Measurements from ENCODE around the gene SMAD1. TPM values are rescaled to one million over a fixed set of nuclear protein-coding genes. Genes with fewer than 3 reads are reported as not detected.

SMAD1 gene
- total RNA-seq, 1 donor from 2014 or later = 3.2 TPM

DNA sequence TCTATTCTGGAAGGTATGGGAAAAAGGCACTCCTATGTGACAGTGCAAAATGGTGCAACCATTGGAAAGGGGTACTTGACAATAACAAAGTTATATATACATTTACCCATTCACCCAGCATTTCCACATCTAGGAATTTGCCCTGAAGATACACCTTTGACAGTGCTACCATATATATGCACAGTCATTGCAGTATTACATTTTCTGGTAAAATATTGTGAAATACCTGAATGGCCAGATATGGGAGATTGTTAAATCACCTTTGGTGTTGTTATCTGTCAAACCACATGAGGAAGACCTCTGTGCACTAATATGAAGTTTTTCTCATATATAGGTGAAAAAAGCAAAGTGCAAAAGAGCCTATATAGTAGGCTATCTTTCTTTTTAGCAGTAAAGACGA is 53.5 kb downstream of the SMAD1 start:
- Mint-ChIP-seq H3K4me3 (no peak overlapping the region), H3K27me3 (ENCODE audit: insufficient read depth) (peaks cover 15% of the 10 kb centered on the region), H3K9me3 (no peaks in the 10 kb centered on the region), H3K4me1 (ENCODE audit: low read depth) (no peaks in the 10 kb centered on the region), H3K27ac (no peak overlapping the region), H3K36me3 (ENCODE audit: low read depth) (no peaks in the 10 kb centered on the region)
- intact Hi-C loops (cut with micrococcal nuclease) = no loop called here
- DNase-seq (ENCODE audit: low spot score) = no peak

DNA sequence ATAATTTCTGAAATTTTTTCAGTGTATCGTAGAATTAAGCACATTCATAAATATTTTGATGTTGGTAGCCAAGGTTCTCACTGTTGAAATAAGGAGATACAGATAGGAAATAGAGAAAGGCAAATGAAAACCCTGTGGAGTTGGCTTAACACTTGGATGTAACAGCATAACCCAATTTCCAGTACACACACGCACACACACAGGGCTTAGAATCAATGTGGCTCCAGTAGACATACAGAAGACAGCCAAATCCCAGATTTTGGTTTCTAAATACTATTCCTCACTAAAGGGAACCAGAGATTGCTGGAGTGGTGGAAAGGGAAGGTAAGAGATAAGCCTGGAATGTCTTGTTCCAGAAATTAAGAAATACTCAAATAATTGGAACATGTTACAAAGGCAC is 54.4 kb downstream of the SMAD1 start:
- no peak overlapping the region for H3K27ac Mint-ChIP-seq
- H3K9me3 Mint-ChIP-seq = no peaks in the 10 kb centered on the region
- no peaks in the 10 kb centered on the region for H3K36me3 Mint-ChIP-seq (ENCODE audit: low read depth)
- intact Hi-C loops (cut with micrococcal nuclease) = no loop called here
- H3K4me1 Mint-ChIP-seq (ENCODE audit: low read depth) = no peaks in the 10 kb centered on the region
- H3K4me3 Mint-ChIP-seq = no peak overlapping the region
- DNase-seq (ENCODE audit: low spot score) = no peak
- H3K27me3 Mint-ChIP-seq (ENCODE audit: insufficient read depth) = peaks cover 15% of the 10 kb centered on the region

DNA sequence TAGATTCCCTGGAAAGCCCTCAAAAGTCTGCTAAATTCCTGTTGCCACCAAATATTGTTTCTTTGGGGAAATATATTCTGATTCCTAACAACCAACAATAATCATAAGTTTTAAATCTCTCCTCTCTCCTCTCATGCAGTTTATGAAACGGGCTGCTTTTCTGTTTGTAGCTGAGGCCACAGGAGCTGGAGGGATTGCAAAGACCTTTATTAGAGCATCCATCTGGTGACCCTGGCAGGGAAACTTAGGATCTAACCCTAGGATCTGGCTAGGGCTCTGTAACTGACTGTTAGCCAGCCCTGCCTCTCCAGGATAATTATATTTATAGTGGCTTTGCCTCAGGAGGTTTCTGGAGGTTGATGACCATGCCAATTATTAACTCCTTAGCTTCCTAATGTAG is 56.9 kb downstream of the SMAD1 start:
- Mint-ChIP-seq H3K4me3 (no peak overlapping the region), H3K27me3 (ENCODE audit: insufficient read depth) (peaks cover 16% of the 10 kb centered on the region), H3K4me1 (ENCODE audit: low read depth) (no peaks in the 10 kb centered on the region), H3K36me3 (ENCODE audit: low read depth) (no peaks in the 10 kb centered on the region), H3K27ac (no peak overlapping the region), H3K9me3 (no peaks in the 10 kb centered on the region)
- no peak for DNase-seq (ENCODE audit: low spot score)
- intact Hi-C loops (cut with micrococcal nuclease) = no loop called here

DNA sequence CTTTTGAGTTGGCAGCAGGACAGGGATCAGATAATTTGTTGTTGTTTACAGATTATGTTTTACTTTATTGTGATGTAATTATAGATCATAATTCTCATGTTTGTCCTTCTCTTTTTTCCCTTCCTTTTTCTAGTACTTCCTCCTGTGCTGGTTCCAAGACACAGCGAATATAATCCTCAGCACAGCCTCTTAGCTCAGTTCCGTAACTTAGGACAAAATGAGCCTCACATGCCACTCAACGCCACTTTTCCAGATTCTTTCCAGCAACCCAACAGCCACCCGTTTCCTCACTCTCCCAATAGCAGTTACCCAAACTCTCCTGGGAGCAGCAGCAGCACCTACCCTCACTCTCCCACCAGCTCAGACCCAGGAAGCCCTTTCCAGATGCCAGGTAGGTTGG is 58.0 kb downstream of the SMAD1 start:
- intact Hi-C loops (cut with micrococcal nuclease) = no loop called here
- no peak for DNase-seq (ENCODE audit: low spot score)
- Mint-ChIP-seq H3K4me3 (no peak overlapping the region), H3K27ac (no peak overlapping the region), H3K36me3 (ENCODE audit: low read depth) (no peaks in the 10 kb centered on the region), H3K4me1 (ENCODE audit: low read depth) (no peaks in the 10 kb centered on the region), H3K9me3 (no peaks in the 10 kb centered on the region), H3K27me3 (ENCODE audit: insufficient read depth) (peaks cover 16% of the 10 kb centered on the region)

DNA sequence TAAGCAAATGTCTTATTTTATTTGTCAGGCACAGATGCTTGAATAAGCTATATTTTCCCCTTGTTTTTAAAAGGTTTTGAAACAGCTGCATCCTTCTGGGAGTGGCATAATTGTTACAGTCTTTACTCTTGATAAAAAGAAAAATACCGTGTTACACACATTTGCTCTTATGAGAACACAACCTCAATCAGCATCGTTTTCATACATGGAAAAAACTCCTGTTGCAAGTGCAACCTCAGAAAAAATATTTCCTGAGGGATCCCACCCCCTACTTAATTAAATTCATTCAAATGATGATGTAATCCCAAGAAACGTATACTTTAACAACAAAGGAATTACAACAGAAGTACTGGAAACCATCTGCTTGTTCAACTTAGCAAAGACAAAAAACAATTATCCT is 58.6 kb downstream of the SMAD1 start:
- no peak for DNase-seq (ENCODE audit: low spot score)
- H3K36me3 Mint-ChIP-seq (ENCODE audit: low read depth) = no peaks in the 10 kb centered on the region
- no peak overlapping the region for H3K27ac Mint-ChIP-seq
- intact Hi-C loops (cut with micrococcal nuclease) = no loop called here
- H3K27me3 Mint-ChIP-seq (ENCODE audit: insufficient read depth) = peaks cover 17% of the 10 kb centered on the region
- H3K9me3 Mint-ChIP-seq = no peaks in the 10 kb centered on the region
- no peaks in the 10 kb centered on the region for H3K4me1 Mint-ChIP-seq (ENCODE audit: low read depth)
- no peak overlapping the region for H3K4me3 Mint-ChIP-seq

DNA sequence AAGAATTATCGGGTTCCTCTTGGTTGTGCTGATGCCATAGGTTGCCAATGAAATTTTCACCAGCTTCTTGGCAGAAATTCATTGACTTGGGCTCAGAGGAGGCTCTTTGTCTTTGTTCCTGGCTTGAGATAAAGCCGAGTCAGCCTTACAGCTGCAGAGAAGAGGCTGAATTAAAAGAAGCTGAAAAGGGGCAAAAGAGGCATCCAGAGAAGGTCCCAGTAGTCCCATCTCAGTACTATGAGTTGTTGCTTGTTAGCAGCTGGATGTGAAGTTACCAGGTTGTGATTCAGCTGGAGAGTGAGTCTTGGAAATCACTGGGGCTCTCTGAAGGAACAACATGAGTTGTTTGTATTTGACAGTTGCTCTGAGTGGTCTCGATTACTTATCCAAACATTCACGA is 59.7 kb downstream of the SMAD1 start:
- Mint-ChIP-seq H3K27me3 (ENCODE audit: insufficient read depth) (peaks cover 21% of the 10 kb centered on the region), H3K4me3 (no peak overlapping the region), H3K27ac (no peak overlapping the region), H3K9me3 (no peaks in the 10 kb centered on the region), H3K4me1 (ENCODE audit: low read depth) (peaks cover 6% of the 10 kb centered on the region), H3K36me3 (ENCODE audit: low read depth) (no peaks in the 10 kb centered on the region)
- no peak for DNase-seq (ENCODE audit: low spot score)
- intact Hi-C loops (cut with micrococcal nuclease) = no loop called here

DNA sequence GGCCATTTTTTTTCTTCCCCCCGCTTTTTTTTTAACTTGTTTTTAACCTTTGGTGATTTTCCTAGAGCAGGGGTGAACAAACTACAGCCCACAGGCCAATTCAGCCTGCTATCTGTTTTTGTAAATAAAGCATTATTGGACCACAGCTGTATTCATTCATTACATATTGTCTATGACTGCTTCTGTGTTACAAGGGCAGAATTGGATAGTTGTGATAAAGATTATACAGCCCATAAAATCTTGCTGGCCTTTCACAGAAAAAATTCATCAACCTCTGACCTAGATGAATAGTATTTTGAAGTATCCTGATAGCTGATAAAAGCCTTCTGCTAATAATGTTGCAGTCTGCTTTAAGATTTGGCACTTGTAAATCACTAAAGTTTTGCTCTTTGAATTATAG is 63.4 kb downstream of the SMAD1 start:
- H3K27ac Mint-ChIP-seq = no peak overlapping the region
- intact Hi-C loops (cut with micrococcal nuclease) = no loop called here
- no peaks in the 10 kb centered on the region for H3K36me3 Mint-ChIP-seq (ENCODE audit: low read depth)
- DNase-seq (ENCODE audit: low spot score) = no peak
- no peaks in the 10 kb centered on the region for H3K9me3 Mint-ChIP-seq
- no peak overlapping the region for H3K4me3 Mint-ChIP-seq
- H3K4me1 Mint-ChIP-seq (ENCODE audit: low read depth) = peaks cover 6% of the 10 kb centered on the region
- peaks cover 13% of the 10 kb centered on the region for H3K27me3 Mint-ChIP-seq (ENCODE audit: insufficient read depth)

DNA sequence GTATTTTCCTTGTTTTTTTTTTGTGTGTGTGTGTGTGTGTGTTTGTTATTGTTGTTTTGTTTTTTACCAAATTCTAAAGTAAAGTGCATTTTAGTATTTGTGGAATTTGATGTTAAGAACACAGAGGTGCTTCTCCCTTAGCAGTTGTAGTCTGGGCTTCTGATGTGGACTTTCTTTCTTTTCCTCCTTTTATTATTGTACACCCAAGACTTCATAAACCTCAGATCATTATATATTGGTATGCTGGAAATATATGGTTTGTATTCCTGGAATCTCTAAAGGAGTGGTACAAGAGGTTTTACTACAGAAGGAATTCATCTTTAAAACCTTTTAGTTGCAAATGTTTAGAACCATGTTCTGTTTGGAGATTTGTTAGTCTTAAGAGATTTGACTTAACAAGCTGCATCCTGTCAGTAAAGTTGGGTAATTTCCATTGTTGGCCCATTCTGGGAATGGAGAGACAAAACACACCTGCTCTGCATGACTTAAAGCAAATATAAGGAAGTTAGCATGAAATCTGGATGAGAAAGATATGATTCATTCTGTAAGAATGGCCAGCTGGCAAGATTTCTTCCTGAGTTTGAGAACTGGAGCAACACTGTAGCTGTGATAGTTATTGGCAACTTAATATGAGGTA is 64.0 kb downstream of the SMAD1 start:
- Mint-ChIP-seq H3K9me3 (no peaks in the 10 kb centered on the region), H3K4me1 (ENCODE audit: low read depth) (peaks cover 6% of the 10 kb centered on the region), H3K27ac (no peak overlapping the region)

DNA sequence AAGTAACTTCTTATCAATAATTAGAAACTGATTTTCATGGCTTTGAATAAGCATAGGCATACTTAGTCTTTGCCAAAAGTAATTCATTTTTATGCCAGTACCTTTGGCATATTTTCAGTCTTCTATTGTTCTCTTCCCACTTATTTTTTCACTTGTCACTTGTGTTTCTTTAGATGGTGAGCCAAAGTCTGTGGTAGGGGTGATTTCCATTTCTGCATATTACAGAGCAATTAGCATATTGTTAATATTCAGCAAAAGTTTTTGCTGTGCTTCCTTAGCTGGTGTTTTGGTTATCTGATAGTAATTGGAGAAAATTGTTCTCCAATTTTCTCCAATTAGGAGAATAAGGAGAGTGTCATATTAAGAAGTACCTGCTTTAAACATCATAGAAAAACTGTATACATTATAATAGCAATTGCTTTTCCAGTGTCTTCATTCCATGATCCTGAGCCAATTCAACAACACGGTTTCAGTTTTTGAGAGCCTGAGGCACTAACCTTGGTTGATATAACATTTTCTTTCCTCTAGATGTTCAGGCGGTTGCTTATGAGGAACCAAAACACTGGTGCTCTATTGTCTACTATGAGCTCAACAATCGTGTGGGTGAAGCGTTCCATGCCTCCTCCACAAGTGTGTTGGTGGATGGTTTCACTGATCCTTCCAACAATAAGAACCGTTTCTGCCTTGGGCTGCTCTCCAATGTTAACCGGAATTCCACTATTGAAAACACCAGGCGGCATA is 64.7 kb downstream of the SMAD1 start:
- no peaks in the 10 kb centered on the region for H3K9me3 Mint-ChIP-seq
- H3K27me3 Mint-ChIP-seq (ENCODE audit: insufficient read depth) = peaks cover 13% of the 10 kb centered on the region
- H3K27ac Mint-ChIP-seq = no peak overlapping the region
- intact Hi-C loops (cut with micrococcal nuclease) = no loop called here
- no peak for DNase-seq (ENCODE audit: low spot score)
- H3K36me3 Mint-ChIP-seq (ENCODE audit: low read depth) = no peaks in the 10 kb centered on the region
- no peak overlapping the region for H3K4me3 Mint-ChIP-seq
- H3K4me1 Mint-ChIP-seq (ENCODE audit: low read depth) = peaks cover 6% of the 10 kb centered on the region

More for the DNA sequence above, 64.0 kb downstream of the SMAD1 start:
- no peak for DNase-seq (ENCODE audit: low spot score)
- intact Hi-C loops (cut with micrococcal nuclease) = no loop called here
- no peak overlapping the region for H3K4me3 Mint-ChIP-seq
- H3K36me3 Mint-ChIP-seq (ENCODE audit: low read depth) = no peaks in the 10 kb centered on the region
- H3K27me3 Mint-ChIP-seq (ENCODE audit: insufficient read depth) = peaks cover 13% of the 10 kb centered on the region

DNA sequence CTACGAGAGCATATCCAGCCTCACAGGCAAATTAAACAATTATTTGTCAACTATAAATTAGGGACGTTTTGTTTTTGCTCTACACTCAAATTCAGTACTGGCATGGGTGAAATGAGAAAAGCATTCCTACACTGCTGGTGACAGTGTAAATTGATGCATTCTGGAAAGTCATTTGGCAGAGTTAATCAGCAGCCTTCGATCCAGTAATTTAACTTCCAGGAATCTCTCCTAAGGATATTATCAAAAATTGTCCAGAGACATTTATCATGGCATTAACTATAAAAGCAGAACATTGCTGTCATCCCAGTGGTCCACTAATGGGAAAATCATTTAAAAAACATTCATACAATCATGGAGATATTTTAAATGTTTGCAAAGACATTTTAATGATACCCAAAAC is 70.0 kb downstream of the SMAD1 start:
- Mint-ChIP-seq H3K4me1 (ENCODE audit: low read depth) (peaks cover 7% of the 10 kb centered on the region), H3K36me3 (ENCODE audit: low read depth) (no peaks in the 10 kb centered on the region), H3K4me3 (no peak overlapping the region), H3K27ac (no peak overlapping the region), H3K9me3 (no peaks in the 10 kb centered on the region), H3K27me3 (ENCODE audit: insufficient read depth) (peaks cover 4% of the 10 kb centered on the region)
- intact Hi-C loops (cut with micrococcal nuclease) = loop anchor here (10.0 kb wide), 1 partner anchor 397 kb away; no protein-coding TSS in a partner anchor
- no peak for DNase-seq (ENCODE audit: low spot score)

DNA sequence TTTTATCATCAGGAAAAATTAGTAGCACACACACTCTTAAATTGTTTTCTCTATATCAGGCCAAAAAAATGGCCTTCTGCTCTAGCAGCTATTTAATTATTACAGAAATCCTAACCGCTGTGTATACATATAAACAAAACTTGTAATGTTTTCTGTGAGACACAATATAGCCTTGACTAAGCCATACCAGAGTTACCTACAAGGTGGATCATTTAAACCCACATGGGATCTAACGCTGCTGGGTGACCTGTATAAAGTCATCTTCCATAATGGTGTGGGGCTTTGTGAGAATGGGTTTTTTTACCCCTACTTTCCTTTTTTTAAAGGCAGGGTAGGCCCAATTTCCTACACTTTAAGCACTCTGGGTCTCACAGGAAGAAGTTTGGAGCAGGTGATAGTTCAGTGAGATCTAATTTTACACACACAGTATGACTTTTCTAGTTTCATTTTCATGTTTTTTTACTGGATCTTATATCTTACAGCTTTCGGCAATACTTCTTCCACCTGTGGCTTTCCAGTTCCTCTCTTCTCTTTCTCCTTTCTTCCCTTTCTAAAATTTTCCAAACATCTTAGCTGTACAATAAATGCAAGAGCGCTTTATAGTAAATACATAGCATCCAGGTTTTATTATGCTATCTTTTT is 70.6 kb downstream of the SMAD1 start:
- Mint-ChIP-seq H3K27me3 (ENCODE audit: insufficient read depth) (peaks cover 4% of the 10 kb centered on the region), H3K4me1 (ENCODE audit: low read depth) (peaks cover 7% of the 10 kb centered on the region), H3K36me3 (ENCODE audit: low read depth) (no peaks in the 10 kb centered on the region), H3K9me3 (no peaks in the 10 kb centered on the region), H3K27ac (no peak overlapping the region), H3K4me3 (no peak overlapping the region)
- DNase-seq (ENCODE audit: low spot score) = no peak
- intact Hi-C loops (cut with micrococcal nuclease) = loop anchor here (10.0 kb wide), 1 partner anchor 398 kb away; no protein-coding TSS in a partner anchor

DNA sequence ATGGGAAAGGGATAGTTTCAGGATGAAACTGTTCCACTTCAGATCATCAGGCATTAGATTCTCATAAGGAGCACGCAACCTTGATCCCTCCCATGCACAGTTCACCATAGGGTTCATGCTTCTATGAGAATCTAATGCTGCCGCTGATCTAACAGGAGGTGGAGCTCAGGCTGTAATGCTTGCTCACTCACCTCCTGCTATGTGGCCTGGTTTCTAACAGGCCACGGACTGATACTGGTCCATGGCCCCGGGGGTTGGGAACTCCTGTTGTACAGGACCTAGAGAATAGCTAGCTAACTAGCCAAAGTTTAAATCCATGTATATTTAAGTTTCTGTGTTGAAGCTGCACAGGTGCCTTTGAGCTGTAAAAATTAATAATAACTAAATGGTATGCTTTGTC is 71.7 kb downstream of the SMAD1 start:
- H3K36me3 Mint-ChIP-seq (ENCODE audit: low read depth) = no peaks in the 10 kb centered on the region
- no peak for DNase-seq (ENCODE audit: low spot score)
- H3K9me3 Mint-ChIP-seq = no peaks in the 10 kb centered on the region
- no peak overlapping the region for H3K27ac Mint-ChIP-seq
- intact Hi-C loops (cut with micrococcal nuclease) = loop anchor here (10.0 kb wide), 1 partner anchor 399 kb away; no protein-coding TSS in a partner anchor
- peaks cover 4% of the 10 kb centered on the region for H3K27me3 Mint-ChIP-seq (ENCODE audit: insufficient read depth)
- H3K4me3 Mint-ChIP-seq = no peak overlapping the region
- peaks cover 7% of the 10 kb centered on the region for H3K4me1 Mint-ChIP-seq (ENCODE audit: low read depth)

DNA sequence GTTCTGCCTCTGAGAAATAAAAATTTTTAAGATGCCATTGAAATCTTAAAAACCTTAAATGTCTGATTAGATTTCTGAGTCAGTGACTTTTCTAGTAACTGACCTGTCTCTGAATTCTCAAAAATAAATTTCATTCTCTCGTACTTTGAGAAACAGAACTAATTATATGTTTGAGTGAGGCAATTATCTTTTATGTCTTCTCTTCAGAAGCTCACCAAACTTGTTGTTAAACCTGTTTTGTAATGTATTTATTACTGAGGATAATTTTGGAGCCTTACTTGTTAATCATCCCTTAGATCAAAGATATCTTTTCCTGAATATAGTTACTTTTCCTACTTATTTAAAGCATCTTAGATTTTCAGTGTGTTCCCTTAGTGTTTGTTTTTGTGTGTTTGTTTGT is 73.0 kb downstream of the SMAD1 start:
- Mint-ChIP-seq H3K36me3 (ENCODE audit: low read depth) (no peaks in the 10 kb centered on the region), H3K27me3 (ENCODE audit: insufficient read depth) (no peaks in the 10 kb centered on the region), H3K27ac (no peak overlapping the region), H3K4me1 (ENCODE audit: low read depth) (peaks cover 7% of the 10 kb centered on the region), H3K4me3 (no peak overlapping the region), H3K9me3 (no peaks in the 10 kb centered on the region)
- no peak for DNase-seq (ENCODE audit: low spot score)
- intact Hi-C loops (cut with micrococcal nuclease) = loop anchor here (5.0 to 10.0 kb wide), 4 partner anchors 72 to 400 kb away; partner anchors contain the start of gene SMAD1
